Ishikawa (cell line): ENCODE measurements around the gene ACAD9.

Experiments
- CEBPB ChIP-seq: IDR thresholded peaks from 2 replicates; pipeline ENCODE4 v1.6.1; 2012
- CREB1 ChIP-seq: IDR thresholded peaks from 2 replicates; pipeline ENCODE4 v1.6.1; 2012; ENCODE audit warnings: low read depth
- EGR1 ChIP-seq: IDR thresholded peaks from 2 replicates; pipeline ENCODE4 v1.6.1; 2012
- EP300 ChIP-seq: IDR thresholded peaks from 2 replicates; pipeline ENCODE4 v1.6.1; 2012; ENCODE audit warnings: borderline replicate concordance
- FOXM1 ChIP-seq: IDR thresholded peaks from 2 replicates; pipeline ENCODE4 v1.6.1; 2012; ENCODE audit warnings: low read depth, borderline replicate concordance
- NFIC ChIP-seq: IDR thresholded peaks from 2 replicates; pipeline ENCODE4 v1.6.1; 2012
- RAD21 ChIP-seq: IDR thresholded peaks from 2 replicates; pipeline ENCODE4 v1.6.1; 2012; ENCODE audit warnings: low read depth
- REST ChIP-seq: IDR thresholded peaks from 2 replicates; pipeline ENCODE4 v1.6.1; 2012; ENCODE audit warnings: low read depth, mild to moderate bottlenecking
- TAF1 ChIP-seq: IDR thresholded peaks from 2 replicates; pipeline ENCODE4 v1.6.1; 2012; ENCODE audit warnings: low read depth, mild to moderate bottlenecking
- TCF12 ChIP-seq: IDR thresholded peaks from 2 replicates; pipeline ENCODE4 v1.6.1; 2012; ENCODE audit warnings: low read depth
- TEAD4 ChIP-seq: IDR thresholded peaks from 2 replicates; pipeline ENCODE4 v1.6.1; 2012
- USF1 ChIP-seq: IDR thresholded peaks from 2 replicates; pipeline ENCODE4 v1.6.1; 2012
- YY1 ChIP-seq: IDR thresholded peaks from 2 replicates; pipeline ENCODE4 v1.6.1; 2012; ENCODE audit warnings: low read depth
- ZBTB7A ChIP-seq: IDR thresholded peaks from 2 replicates; pipeline ENCODE4 v1.6.1; 2012; ENCODE audit warnings: low read depth
- TF ChIP-seq, protein P1 (sequence below): IDR thresholded peaks from 2 replicates; pipeline ENCODE4 v1.6.1; 2012

Gene ACAD9

DNA sequence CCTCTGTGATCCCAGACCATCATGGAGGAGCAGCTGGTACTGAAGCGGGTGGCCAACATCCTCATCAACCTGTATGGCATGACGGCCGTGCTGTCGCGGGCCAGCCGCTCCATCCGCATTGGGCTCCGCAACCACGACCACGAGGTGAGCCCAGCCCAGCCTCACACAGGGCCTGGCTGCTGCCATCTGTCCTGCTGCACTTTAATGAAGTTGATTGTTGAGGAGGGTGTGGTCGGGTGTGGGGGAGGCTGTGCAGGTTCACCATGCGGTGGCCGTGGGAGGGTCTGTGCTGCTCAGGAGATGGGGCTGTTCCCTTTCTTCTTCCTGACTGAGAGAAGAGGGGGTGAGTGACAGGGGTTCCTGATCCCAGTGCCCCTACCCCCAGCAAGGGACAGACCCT, 30.6 kb downstream of the ACAD9 start:
- no peak for TF ChIP-seq TEAD4
- no peak for TF ChIP-seq EP300
- TF ChIP-seq RAD21 = no peak
- TF ChIP-seq, protein P1, sequence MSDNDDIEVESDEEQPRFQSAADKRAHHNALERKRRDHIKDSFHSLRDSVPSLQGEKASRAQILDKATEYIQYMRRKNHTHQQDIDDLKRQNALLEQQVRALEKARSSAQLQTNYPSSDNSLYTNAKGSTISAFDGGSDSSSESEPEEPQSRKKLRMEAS = no peak
- no peak for TF ChIP-seq EGR1
- no peak for TF ChIP-seq CREB1
- no peak for TF ChIP-seq FOXM1
- TF ChIP-seq CEBPB = no peak
- TF ChIP-seq YY1 = no peak
- no peak for TF ChIP-seq ZBTB7A
- no peak for TF ChIP-seq TCF12
- no peak for TF ChIP-seq USF1

GRCh38 chr3:128911911-128912310, 32.5 kb downstream of the ACAD9 start:
- no peak for TF ChIP-seq RAD21

- TF ChIP-seq, protein P1 = no peak
- no peak for TF ChIP-seq TCF12
- TF ChIP-seq USF1 = no peak
- no peak for TF ChIP-seq TAF1
- TF ChIP-seq REST = no peak
- no peak for TF ChIP-seq YY1
- TF ChIP-seq FOXM1 = no peak
- TF ChIP-seq RAD21 = no peak
- TF ChIP-seq CEBPB = no peak
- no peak for TF ChIP-seq NFIC
- TF ChIP-seq ZBTB7A = no peak
- no peak for TF ChIP-seq EGR1
- no peak for TF ChIP-seq CREB1
- TF ChIP-seq EP300 = no peak
- TF ChIP-seq TEAD4 = no peak
These were observed 35.7 kb downstream of the ACAD9 start for GRCh38 chr3:128914966-128915645.

GRCh38 chr3:128917291-128917690, 37.9 kb downstream of the ACAD9 start:
- TF ChIP-seq EP300 = no peak

- TF ChIP-seq TEAD4 (no peak), NFIC (no peak), REST (no peak), EP300 (no peak), RAD21 (no peak), CREB1 (no peak), ZBTB7A (no peak), YY1 (no peak), TCF12 (no peak), USF1 (no peak), EGR1 (no peak), FOXM1 (no peak)
- TF ChIP-seq, protein P1 = no peak
These were observed 40.6 kb downstream of the ACAD9 start for GRCh38 chr3:128919988-128920387.

DNA sequence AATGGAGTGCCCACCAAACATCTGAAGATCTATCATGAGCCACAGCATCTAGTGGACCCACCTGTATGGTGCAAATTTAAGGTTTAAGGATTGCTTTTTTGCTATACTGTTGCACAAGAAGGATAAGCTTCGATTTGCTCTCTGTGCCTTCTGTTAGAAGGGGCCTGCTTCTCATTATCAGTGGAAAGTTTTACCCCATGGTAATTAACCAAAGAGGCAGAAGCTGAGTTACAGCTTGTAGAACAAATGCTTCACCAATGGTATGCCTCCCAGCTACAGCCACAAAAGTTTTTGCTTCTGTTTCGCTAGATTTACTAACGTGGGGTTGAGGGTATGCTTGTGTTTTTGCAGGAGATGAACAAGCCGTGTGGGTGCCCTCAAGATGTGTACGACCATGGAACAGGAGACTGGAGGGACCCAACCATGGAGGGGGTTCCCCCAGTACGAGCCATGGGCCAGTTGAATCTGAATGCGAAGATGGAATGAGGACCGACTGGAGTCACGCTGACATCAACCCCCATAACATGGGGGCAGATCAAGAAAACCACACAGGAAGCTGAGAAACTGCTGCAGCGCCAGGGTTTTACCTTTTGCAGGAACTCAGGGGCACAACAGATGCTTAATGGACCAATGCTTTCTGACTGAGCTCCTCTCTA, 43.5 kb downstream of the ACAD9 start:
- TF ChIP-seq, protein P1 = no peak
- TF ChIP-seq FOXM1 = no peak
- no peak for TF ChIP-seq TEAD4
- TF ChIP-seq REST = no peak
- no peak for TF ChIP-seq NFIC
- no peak for TF ChIP-seq CEBPB
- no peak for TF ChIP-seq RAD21
- TF ChIP-seq EP300 = no peak
